ENCODE results near the gene FBH1.

GRCh38 chr10:5958675-5959074 is 68.6 kb downstream of the FBH1 start:
- TF ChIP-seq POLR2AphosphoS5 (IDR thresholded peaks at IDR 0.05; ENCODE audit: low read length) (no peak), EGR1 (IDR thresholded peaks at IDR 0.05; ENCODE audit: borderline replicate concordance in 1 of 2, low read depth in 2 of 2, low read length in 2 of 2) (no peak), RELA (IDR thresholded peaks at IDR 0.05; ENCODE audit: borderline replicate concordance, partially characterized antibody) (no peak), ZZZ3 (IDR thresholded peaks at IDR 0.05; ENCODE audit: control insufficient read depth, insufficient read length, low read depth) (no peak), EP300 (IDR thresholded peaks at IDR 0.05; ENCODE audit: borderline replicate concordance in 1 of 2, control insufficient read depth in 1 of 2, low read depth in 2 of 2, low read length in 2 of 2) (no peak), POLR2A (IDR thresholded peaks at IDR 0.05; ENCODE audit: low read depth, low read length) (no peak), REST (IDR thresholded peaks at IDR 0.05; ENCODE audit: low read depth, low read length) (no peak), NRF1 (conservative IDR thresholded peaks at IDR 0.05; ENCODE audit: low read depth, low read length) (no peak), SP1 (IDR thresholded peaks at IDR 0.05; ENCODE audit: low read depth, low read length) (no peak), BHLHE40 (IDR thresholded peaks at IDR 0.05; ENCODE audit: borderline replicate concordance in 1 of 2, low read depth in 2 of 2, low read length in 1 of 2) (no peak), HSF1 (IDR thresholded peaks at IDR 0.05; ENCODE audit: low read depth, low read length) (no peak), GABPA (IDR thresholded peaks at IDR 0.05; ENCODE audit: low read depth) (no peak), CTCF (IDR thresholded peaks at IDR 0.05 in 2 of 3, conservative IDR thresholded peaks at IDR 0.05 in 1 of 3; ENCODE audit: control insufficient read depth in 2 of 3, extremely low read depth in 1 of 3, insufficient read depth in 1 of 3, low read depth in 3 of 3, low read length in 3 of 3) (no peak), YY1 (IDR thresholded peaks at IDR 0.05; ENCODE audit: low read depth, low read length) (no peak)

All from GM12878 (cell line).